GM21515 (cell line): ENCODE measurements around the gene CTSZ.
"Not testable (repeated sequence)": the region's sequence is repeated elsewhere in the genome, so short reads cannot be mapped to it uniquely, and the experiment has no call there.

Experiments
- ATAC-seq: cut with Tn5 transposase; IDR thresholded peaks from one replicate; pipeline ENCODE4 v1.9.1; 2021; ENCODE audit not compliant: unreplicated experiment

The CTSZ gene

GRCh38 chr20:58950603-58951002, 56.5 kb downstream of the CTSZ start:
- ATAC-seq, result no peak

GRCh38 chr20:58947797-58948388, 59.2 kb downstream of the CTSZ start:
- not testable (repeated sequence) for ATAC-seq

GRCh38 chr20:58945965-58946631, 61.0 kb downstream of the CTSZ start:
- no peak for ATAC-seq
